ENCODE data around the gene ELMO3. TPM values are rescaled to one million over a fixed set of nuclear protein-coding genes. Genes with fewer than 3 reads are reported as not detected.

The ELMO3 gene
- total and polyA plus RNA-seq, 2 of the 13 experiments (the other 11 are each of a cell fraction or from before 2014, with no cell fraction given): 2.6 to 4.0 TPM

- no peak for FAIRE-seq
- TF ChIP-seq ZNF44 (CRISPR knock-in tag; IDR thresholded peaks at IDR 0.05) (no peak), UBTF (CRISPR knock-in tag; IDR thresholded peaks at IDR 0.05) (no peak), CEBPG (CRISPR knock-in tag; IDR thresholded peaks at IDR 0.05) (no peak), FOXP4 (CRISPR knock-in tag; IDR thresholded peaks at IDR 0.05) (no peak), PHF5A (CRISPR knock-in tag; IDR thresholded peaks at IDR 0.05; ENCODE audit: low read depth, unreplicated experiment) (no peak), NFKB2 (CRISPR knock-in tag; IDR thresholded peaks at IDR 0.05; ENCODE audit: borderline replicate concordance) (no peak), AGO2 (optimal IDR thresholded peaks at IDR 0.05; ENCODE audit: low read depth, low read length) (peak; percentile 62), ZBTB34 (CRISPR knock-in tag; IDR thresholded peaks at IDR 0.05) (no peak), ZNF501 (CRISPR knock-in tag; IDR thresholded peaks at IDR 0.05) (no peak), AGO1 (IDR thresholded peaks at IDR 0.05; ENCODE audit: low read depth, low read length, poor library complexity, severe bottlenecking) (peak; percentile 29), TBP (CRISPR knock-in tag; IDR thresholded peaks at IDR 0.05) (no peak), CBFB (CRISPR knock-in tag; IDR thresholded peaks at IDR 0.05) (no peak), ZNF644 (CRISPR knock-in tag; IDR thresholded peaks at IDR 0.05; ENCODE audit: low read depth) (no peak), TAF1 (CRISPR knock-in tag; IDR thresholded peaks at IDR 0.05) (no peak)
- TF ChIP-seq, protein P1, sequence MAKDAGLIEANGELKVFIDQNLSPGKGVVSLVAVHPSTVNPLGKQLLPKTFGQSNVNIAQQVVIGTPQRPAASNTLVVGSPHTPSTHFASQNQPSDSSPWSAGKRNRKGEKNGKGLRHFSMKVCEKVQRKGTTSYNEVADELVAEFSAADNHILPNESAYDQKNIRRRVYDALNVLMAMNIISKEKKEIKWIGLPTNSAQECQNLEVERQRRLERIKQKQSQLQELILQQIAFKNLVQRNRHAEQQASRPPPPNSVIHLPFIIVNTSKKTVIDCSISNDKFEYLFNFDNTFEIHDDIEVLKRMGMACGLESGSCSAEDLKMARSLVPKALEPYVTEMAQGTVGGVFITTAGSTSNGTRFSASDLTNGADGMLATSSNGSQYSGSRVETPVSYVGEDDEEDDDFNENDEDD (CRISPR knock-in tag; IDR thresholded peaks at IDR 0.05; ENCODE audit: borderline replicate concordance): no peak
- CTCF ChIA-PET (ENCODE audit: low intra/inter-chr PET ratio, low total read pairs): no interaction called here
Observed at GRCh38 chr16:67234180-67234597, 35.3 kb downstream of the ELMO3 start.

More at GRCh38 chr16:67234180-67234597, 35.3 kb downstream of the ELMO3 start:
- 89% methylated on average over 9 of the region's 10 CpGs for WGBS (ENCODE audit: low lambda C conversion rate)
- no peak overlapping the region for H2AFZ ChIP-seq (ENCODE audit: low read length)
- in situ Hi-C loops (cut with HindIII; ENCODE audit: extremely low pct_ligation_motif_present, low pct_unique_long_range_greater_than_20kb) (no loop called here), intact Hi-C loops (cut with micrococcal nuclease; ENCODE audit: unreplicated experiment) (no loop called here)
- H3K79me2 ChIP-seq (ENCODE audit: insufficient read depth, low read length): no peaks in the 10 kb centered on the region
- H3K9ac ChIP-seq (ENCODE audit: insufficient read depth, low read depth, low read length): no peak overlapping the region
- no peaks in the 10 kb centered on the region for H3K9me3 ChIP-seq (ENCODE audit: low read length)
- no peaks in the 10 kb centered on the region for H3K4me1 ChIP-seq (ENCODE audit: insufficient read depth, low read length)
- no peaks in the 10 kb centered on the region for H4K20me1 ChIP-seq (ENCODE audit: insufficient read depth, low read length)
- ATAC-seq (peak; percentile 2; the same call in 1 of the 3 replicates), DNase-seq (ENCODE audit: low spot score) (no peak)
- POLR2A ChIA-PET: interaction anchor here (0.6 to 4.9 kb wide), 2 partner anchors 13 to 22 kb away, joined by 3 to 24 read pairs; partner anchors contain the start of genes FHOD1 and SLC9A5
- H3K4me3 ChIP-seq (replicated peaks in 1 of 3; ENCODE audit: insufficient read depth in 1 of 3, low read depth in 2 of 3, low read length in 3 of 3): no peak overlapping the region
- H3K27me3 ChIP-seq (ENCODE audit: control insufficient read depth in 1 of 2, insufficient read depth in 2 of 2, low read length in 2 of 2): no peaks in the 10 kb centered on the region
- peaks cover 47 to 64% of the 10 kb centered on the region in 2 experiments for H3K36me3 ChIP-seq (replicated peaks in 1 of 2; ENCODE audit: control insufficient read depth in 1 of 2, insufficient read depth in 2 of 2, low read length in 2 of 2)
- BruUV-seq (replicated peaks): no TSS peak
- no peak overlapping the region for H3K27ac ChIP-seq (ENCODE audit: extremely low read length, insufficient read depth, low read length)
- H3K4me2 ChIP-seq (ENCODE audit: low read depth, low read length): no peak overlapping the region

All from HepG2 (cell line).